ACC112 (cell line): ENCODE data around the gene PSMD1.

Experiments used
- H2AFZ ChIP-seq: fragments of 200-600 bp; sonication (generic); one replicate; pipeline ENCODE4 v1.6.0; 2017; ENCODE audit warnings: antibody characterized with exemption, low read length; ENCODE audit not compliant: unreplicated experiment
- H3K27ac ChIP-seq: fragments of 200-600 bp; sonication (generic); 2 replicates; pipeline ENCODE4 v1.5.1; 2014; ENCODE audit warnings: low read depth, mild to moderate bottlenecking, antibody characterized with exemption, low read length, moderate library complexity
- H3K27me3 ChIP-seq: fragments of 200-600 bp; sonication (generic); 2 replicates; pipeline ENCODE4 v1.6.1; 2014; ENCODE audit warnings: mild to moderate bottlenecking, antibody characterized with exemption, low read length, moderate library complexity, mixed read lengths; ENCODE audit not compliant: insufficient read depth
- H3K36me3 ChIP-seq: fragments of 200-600 bp; sonication (generic); 2 replicates; pipeline ENCODE4 v1.6.1; 2016; ENCODE audit warnings: mild to moderate bottlenecking, antibody characterized with exemption, low read length, moderate library complexity, mixed read lengths; ENCODE audit not compliant: insufficient read depth
- H3K4me1 ChIP-seq: fragments of 200-600 bp; sonication (generic); one replicate; pipeline ENCODE4 v1.6.1; 2016; ENCODE audit warnings: low read length, mixed read lengths; ENCODE audit not compliant: insufficient read depth, unreplicated experiment, control insufficient read depth
- H3K4me3 ChIP-seq: fragments of 200-600 bp; sonication (generic); 2 replicates; pipeline ENCODE4 v1.5.1; 2014; ENCODE audit warnings: mild to moderate bottlenecking, low read depth, low read length
- H3K79me2 ChIP-seq: fragments of 200-600 bp; sonication (generic); one replicate; pipeline ENCODE4 v1.6.0; 2016; ENCODE audit warnings: low read length; ENCODE audit not compliant: control insufficient read depth, unreplicated experiment, insufficient read depth

The PSMD1 gene

GRCh38 chr2:231036131-231036530, 20.5 kb upstream of the PSMD1 start:
- Histone ChIP-seq H3K36me3 (no peaks in the 10 kb centered on the region), H2AFZ (no peak overlapping the region), H3K4me1 (no peaks in the 10 kb centered on the region), H3K27me3 (peaks cover 85% of the 10 kb centered on the region), H3K4me3 (no peak overlapping the region), H3K27ac (no peak overlapping the region), H3K79me2 (no peaks in the 10 kb centered on the region)

- no peaks in the 10 kb centered on the region for H3K36me3 ChIP-seq
- no peak overlapping the region for H3K4me3 ChIP-seq
- no peak overlapping the region for H3K27ac ChIP-seq
- H3K4me1 ChIP-seq, result no peaks in the 10 kb centered on the region
- H3K27me3 ChIP-seq, result peaks cover 85% of the 10 kb centered on the region
- no peak overlapping the region for H2AFZ ChIP-seq
- H3K79me2 ChIP-seq, result no peaks in the 10 kb centered on the region
Observed at GRCh38 chr2:231036578-231037106, 20.0 kb upstream of the PSMD1 start.

GRCh38 chr2:231037202-231037730, 19.4 kb upstream of the PSMD1 start, which contains the start of gene C2orf72:
C2orf72 (plus strand) TSS chr2:231037523; CDS start chr2:231037566, 43 bp downstream.
- H3K27ac ChIP-seq, result no peak within 1 kb of the TSS
- H3K79me2 ChIP-seq, result no peaks in the 10 kb centered on the region
- H3K36me3 ChIP-seq, result no peaks in the 10 kb centered on the region
- H3K4me3 ChIP-seq, result peak within 1 kb of the TSS; percentile 70
- peak within 1 kb of the TSS; percentile 54 for H2AFZ ChIP-seq
- H3K4me1 ChIP-seq, result no peaks in the 10 kb centered on the region
- H3K27me3 ChIP-seq, result peaks cover 81% of the 10 kb centered on the region

GRCh38 chr2:231037731-231038482, 18.8 kb upstream of the PSMD1 start:
- Histone ChIP-seq H3K4me3 (peak overlapping the region; percentile 70), H3K27me3 (peaks cover 76% of the 10 kb centered on the region), H2AFZ (peak overlapping the region; percentile 54)

GRCh38 chr2:231038483-231039293, 18.0 kb upstream of the PSMD1 start:
- no peaks in the 10 kb centered on the region for H3K4me1 ChIP-seq

More at GRCh38 chr2:231037731-231038482, 18.8 kb upstream of the PSMD1 start:
- H3K36me3 ChIP-seq, result no peaks in the 10 kb centered on the region
- no peak overlapping the region for H3K27ac ChIP-seq
- no peaks in the 10 kb centered on the region for H3K79me2 ChIP-seq
- no peaks in the 10 kb centered on the region for H3K4me1 ChIP-seq

GRCh38 chr2:231039294-231039664, 17.4 kb upstream of the PSMD1 start:
- peaks cover 62% of the 10 kb centered on the region for H3K27me3 ChIP-seq
- H2AFZ ChIP-seq, result no peak overlapping the region
- no peak overlapping the region for H3K4me3 ChIP-seq
- no peaks in the 10 kb centered on the region for H3K4me1 ChIP-seq
- H3K36me3 ChIP-seq, result no peaks in the 10 kb centered on the region
- no peaks in the 10 kb centered on the region for H3K79me2 ChIP-seq
- H3K27ac ChIP-seq, result no peak overlapping the region

More at GRCh38 chr2:231038483-231039293, 18.0 kb upstream of the PSMD1 start:
- peaks cover 68% of the 10 kb centered on the region for H3K27me3 ChIP-seq
- no peaks in the 10 kb centered on the region for H3K79me2 ChIP-seq
- peak overlapping the region; percentile 70 for H3K4me3 ChIP-seq
- H2AFZ ChIP-seq, result no peak overlapping the region
- no peak overlapping the region for H3K27ac ChIP-seq
- H3K36me3 ChIP-seq, result no peaks in the 10 kb centered on the region

GRCh38 chr2:231039821-231040364, 16.8 kb upstream of the PSMD1 start:
- H3K4me3 ChIP-seq, result no peak overlapping the region
- H3K4me1 ChIP-seq, result no peaks in the 10 kb centered on the region
- no peaks in the 10 kb centered on the region for H3K36me3 ChIP-seq
- no peak overlapping the region for H3K27ac ChIP-seq
- no peak overlapping the region for H2AFZ ChIP-seq
- H3K27me3 ChIP-seq, result peaks cover 57% of the 10 kb centered on the region
- H3K79me2 ChIP-seq, result no peaks in the 10 kb centered on the region

- no peak overlapping the region for H3K27ac ChIP-seq
- H3K36me3 ChIP-seq, result no peaks in the 10 kb centered on the region
- H2AFZ ChIP-seq, result no peak overlapping the region
- peaks cover 47% of the 10 kb centered on the region for H3K27me3 ChIP-seq
- no peaks in the 10 kb centered on the region for H3K79me2 ChIP-seq
- no peaks in the 10 kb centered on the region for H3K4me1 ChIP-seq
- no peak overlapping the region for H3K4me3 ChIP-seq
Observed at GRCh38 chr2:231041061-231041689, 15.5 kb upstream of the PSMD1 start.

GRCh38 chr2:231043796-231044195, 12.9 kb upstream of the PSMD1 start:
- no peaks in the 10 kb centered on the region for H3K79me2 ChIP-seq
- peaks cover 49% of the 10 kb centered on the region for H3K27me3 ChIP-seq
- H2AFZ ChIP-seq, result no peak overlapping the region
- no peaks in the 10 kb centered on the region for H3K4me1 ChIP-seq
- H3K36me3 ChIP-seq, result no peaks in the 10 kb centered on the region
- no peak overlapping the region for H3K4me3 ChIP-seq
- no peak overlapping the region for H3K27ac ChIP-seq

GRCh38 chr2:231046916-231047273, 9.8 kb upstream of the PSMD1 start:
- no peak overlapping the region for H3K27ac ChIP-seq
- no peaks in the 10 kb centered on the region for H3K4me1 ChIP-seq
- H3K79me2 ChIP-seq, result no peaks in the 10 kb centered on the region
- no peak overlapping the region for H2AFZ ChIP-seq
- peaks cover 34% of the 10 kb centered on the region for H3K27me3 ChIP-seq
- no peak overlapping the region for H3K4me3 ChIP-seq
- no peaks in the 10 kb centered on the region for H3K36me3 ChIP-seq
